Common myeloid progenitor, CD34-positive (primary cell): ENCODE measurements around the gene ZNF850.

Experiments used
- CTCF ChIA-PET: fragments of 350-600 bp; sonication (Branson Sonifier 250); formaldehyde crosslinking; loops from one replicate; lab custom pipeline; 2021; ENCODE audit warnings: antibody characterized with exemption; lab: Charles Lee
- POLR2A ChIA-PET: fragments of 350-600 bp; sonication (Branson Sonifier 250); formaldehyde crosslinking; loops from one replicate; lab custom pipeline; 2021; ENCODE audit warnings: antibody characterized with exemption; lab: Charles Lee
- DNase-seq, 3 donors: peaks; one replicate each; pipeline versions ENCODE4 v3.0.0 to v3.0.0-alpha.2; 2013
- H3K27ac ChIP-seq, 2 experiments: 1 replicate in 1 of 2; 2 replicates in 1 of 2; pipeline ENCODE4 v1.7.0; 2013; ENCODE audit warnings: inconsistent platforms in 2 of 2, low read length in 2 of 2, mild to moderate bottlenecking in 2 of 2, low read depth in 1 of 2, moderate library complexity in 1 of 2; ENCODE audit not compliant: severe bottlenecking in 2 of 2, insufficient read depth in 1 of 2, poor library complexity in 1 of 2
- H3K27me3 ChIP-seq, 5 experiments: replicated peaks in 2 of 5; 1 replicate in 3 of 5; 2 replicates in 2 of 5; pipeline versions ENCODE4 v1.6.1 to v1.7.0; 2013; ENCODE audit warnings: low read length in 4 of 5, mild to moderate bottlenecking in 2 of 5, moderate library complexity in 2 of 5, inconsistent platforms in 1 of 5; ENCODE audit not compliant: insufficient read depth in 5 of 5, control insufficient read depth in 4 of 5
- H3K36me3 ChIP-seq, 4 experiments: 1 replicate in 2 of 4; 2 replicates in 2 of 4; pipeline versions ENCODE4 v1.6.1 to v1.7.0; 2013; ENCODE audit warnings: low read length in 3 of 4, control low read depth in 1 of 4, mild to moderate bottlenecking in 1 of 4; ENCODE audit not compliant: control insufficient read depth in 4 of 4, insufficient read depth in 4 of 4
- H3K4me1 ChIP-seq, 4 experiments: 1 replicate in 3 of 4; 2 replicates in 1 of 4; pipeline versions ENCODE4 v1.6.1 to v1.7.1; 2013; ENCODE audit warnings: low read length in 3 of 4, mild to moderate bottlenecking in 3 of 4, control low read depth in 1 of 4, inconsistent platforms in 1 of 4, moderate library complexity in 1 of 4; ENCODE audit not compliant: control insufficient read depth in 4 of 4, insufficient read depth in 4 of 4; ENCODE audit errors: control extremely low read depth in 1 of 4
- H3K4me3 ChIP-seq, 7 experiments: 1 replicate in 4 of 7; 2 replicates in 3 of 7; pipeline versions ENCODE4 v1.5.1 to v1.7.0; 2013; ENCODE audit warnings: mild to moderate bottlenecking in 7 of 7, low read length in 6 of 7, moderate library complexity in 6 of 7, inconsistent platforms in 2 of 7, low read depth in 2 of 7, control low read depth in 1 of 7; ENCODE audit not compliant: insufficient read depth in 4 of 7, control insufficient read depth in 1 of 7; ENCODE audit errors: extremely low read depth in 1 of 7
- H3K9me3 ChIP-seq, 5 experiments: 1 replicate in 4 of 5; 2 replicates in 1 of 5; pipeline versions ENCODE4 v1.6.1 to v1.7.1; 2013; ENCODE audit warnings: low read length in 4 of 5, mild to moderate bottlenecking in 2 of 5, inconsistent platforms in 1 of 5, low read depth in 1 of 5, moderate library complexity in 1 of 5; ENCODE audit not compliant: control insufficient read depth in 4 of 5, insufficient read depth in 2 of 5; ENCODE audit errors: control extremely low read depth in 1 of 5
- WGBS: methylation state at CpG from one replicate; pipeline ENCODE4 v1.1.5; 2013; ENCODE audit not compliant: insufficient coverage; 5-methylcytosine and 5-hydroxymethylcytosine counted together

ZNF850 gene

DNA sequence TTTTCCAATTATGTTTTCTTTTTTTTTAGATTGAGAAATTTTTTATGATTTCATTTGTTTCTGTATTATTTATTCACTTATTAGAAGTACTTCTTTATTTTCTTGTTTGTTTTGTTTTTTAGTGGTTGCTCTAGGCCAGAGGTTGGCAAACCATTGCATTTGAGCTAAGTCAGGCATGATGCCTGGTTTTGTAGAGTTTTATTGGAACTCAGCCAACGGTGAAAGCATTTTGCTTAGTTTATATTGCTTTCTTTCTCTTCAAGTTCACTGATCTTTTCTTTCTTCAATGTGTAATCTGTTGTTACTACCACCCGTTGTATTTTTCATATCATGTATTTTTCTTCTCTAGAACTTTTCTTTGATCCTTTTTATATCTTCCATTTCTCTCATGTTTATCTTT is 65.5 kb downstream of the ZNF850 start:
- Histone ChIP-seq H3K27me3 (no peaks in the 10 kb centered on the region), H3K27ac (no peak overlapping the region), H3K36me3 (peaks cover 9 to 52% (median 17%) of the 10 kb centered on the region in 4 experiments), H3K9me3 (peaks cover 24 to 81% (median 48%) of the 10 kb centered on the region in 5 experiments), H3K4me1 (no peaks in the 10 kb centered on the region), H3K4me3 (peak overlapping the region in 1 of 7 experiments; percentile 19)
- no CpG with 5 or more reads among the region's 2 CpGs for WGBS
- CTCF ChIA-PET: no interaction called here
- no peak for DNase-seq
- POLR2A ChIA-PET: no interaction called here

DNA sequence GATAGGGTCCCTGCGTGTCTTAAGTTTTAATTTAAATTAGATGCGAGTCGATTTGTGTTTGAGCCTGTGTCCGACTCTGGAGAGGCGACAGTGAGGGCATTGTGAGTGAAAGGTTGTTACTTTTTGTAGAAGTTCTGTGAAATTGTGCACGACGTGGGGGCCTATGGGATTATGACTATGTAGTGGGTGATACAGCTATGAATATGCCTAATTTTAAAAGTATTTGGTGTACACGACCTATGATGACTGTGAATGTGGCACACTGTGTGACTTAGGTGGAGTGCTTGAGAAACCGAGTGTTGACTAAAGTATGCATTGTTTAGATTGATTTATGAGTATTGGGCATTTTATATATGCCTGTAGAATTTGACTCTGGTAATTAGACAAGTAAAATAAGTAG is 84.5 kb downstream of the ZNF850 start:
- WGBS: 13% methylated on average over 8 of the region's 9 CpGs
- ChIA-PET POLR2A (no interaction called here), CTCF (no interaction called here)
- H3K27me3 ChIP-seq: no peaks in the 10 kb centered on the region
- peaks cover 12 to 40% (median 28%) of the 10 kb centered on the region in 5 experiments for H3K9me3 ChIP-seq
- peak overlapping the region; percentile 69 to 89 for H3K27ac ChIP-seq
- H3K4me3 ChIP-seq: peak overlapping the region; percentile 71 to 97 (median 89)
- DNase-seq: no peak
- peaks cover 26 to 58% (median 40%) of the 10 kb centered on the region in 4 experiments for H3K36me3 ChIP-seq
- H3K4me1 ChIP-seq: peaks cover 9 to 21% (median 14%) of the 10 kb centered on the region in 4 experiments

DNA sequence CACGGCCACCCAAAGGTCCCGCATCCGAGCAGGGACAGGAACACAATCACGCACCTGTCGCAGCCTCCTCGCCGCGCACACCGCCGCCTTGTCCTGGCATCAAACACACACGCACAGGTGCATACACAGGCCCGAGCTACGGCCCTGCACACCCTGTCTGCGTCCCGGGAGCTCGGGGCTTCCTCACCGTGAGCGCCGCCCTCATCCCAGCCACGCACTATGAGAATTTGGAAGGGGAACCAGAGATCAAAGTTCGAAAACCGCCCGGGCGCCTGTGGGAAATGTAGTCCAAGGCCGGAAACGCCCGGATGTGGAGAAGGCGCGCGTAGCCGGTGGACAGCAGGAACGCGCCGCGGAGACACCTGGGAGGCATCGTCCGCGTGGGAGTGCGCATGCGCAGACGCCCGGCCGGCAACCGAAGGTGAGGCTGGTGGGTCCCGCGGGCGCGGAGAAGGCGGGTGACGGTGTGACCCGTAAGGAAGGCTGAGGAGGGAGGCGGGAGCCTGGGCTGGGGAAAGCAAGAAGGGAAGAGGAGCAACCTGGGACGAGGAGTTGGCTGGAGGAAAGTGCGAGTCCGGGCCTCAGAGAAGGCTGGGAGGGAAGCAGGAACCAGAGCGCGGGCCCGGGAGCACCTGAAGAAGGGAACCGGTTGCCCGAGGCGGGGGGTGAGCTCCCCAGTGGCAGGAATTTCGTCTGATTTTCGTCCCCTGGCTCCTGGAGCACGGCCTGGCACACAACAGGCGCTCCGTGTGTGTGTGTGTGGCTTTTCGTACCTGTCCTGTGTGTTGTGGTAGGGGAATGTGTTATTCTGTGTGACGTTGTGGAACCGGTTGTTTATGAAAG is 85.2 kb downstream of the ZNF850 start, which contains the start of gene ZNF567:
Gene ZNF567 (plus strand): TSS at position 399 of the 843 bp plus-strand sequence. CDS start 7,256 bp downstream, outside the sequence.
- Histone ChIP-seq H3K4me1 (peaks cover 9 to 21% (median 14%) of the 10 kb centered on the region in 4 experiments), H3K27me3 (no peaks in the 10 kb centered on the region)

DNA sequence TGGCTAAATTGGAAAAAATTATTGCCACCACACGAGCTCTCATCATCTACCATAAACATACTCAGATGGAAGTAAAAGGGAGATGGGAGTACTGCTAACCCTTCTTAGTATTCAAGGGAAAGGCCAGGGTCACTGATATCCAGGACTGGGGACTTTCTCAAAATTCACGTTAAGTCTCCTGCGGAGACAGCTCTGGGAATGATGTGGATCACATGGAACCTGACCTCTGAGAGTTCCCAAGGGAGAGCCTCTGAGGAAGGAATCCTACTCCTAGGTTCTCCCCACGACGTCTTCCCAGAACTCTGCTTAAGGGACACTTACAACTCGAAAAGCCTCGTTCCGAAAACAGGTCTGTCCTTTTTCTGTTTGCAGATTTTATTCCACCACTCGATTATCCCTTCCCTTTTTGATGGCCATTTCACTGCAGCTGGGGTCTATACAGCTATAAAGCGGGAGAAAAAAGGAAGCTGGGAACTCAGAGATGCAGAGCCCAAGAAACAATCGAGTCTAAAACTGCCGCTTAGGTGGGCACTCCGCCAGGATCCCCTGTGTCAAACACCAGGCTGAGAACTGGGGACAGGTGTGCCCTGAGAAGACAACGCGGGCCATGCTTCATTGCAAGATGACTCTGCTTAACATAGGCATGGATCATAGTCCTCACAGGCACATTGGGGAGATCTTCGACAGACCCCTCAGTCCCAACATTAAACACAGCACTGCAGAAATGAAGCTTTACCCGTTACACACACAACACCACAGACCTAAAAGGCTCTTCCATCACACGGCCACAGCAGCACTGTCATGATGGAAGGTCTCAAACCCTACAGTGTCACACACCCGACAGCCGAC is 86.0 kb downstream of the ZNF850 start:
- Histone ChIP-seq H3K4me1 (peaks cover 9 to 21% (median 14%) of the 10 kb centered on the region in 4 experiments), H3K27ac (peak overlapping the region; percentile 69 to 89), H3K27me3 (no peaks in the 10 kb centered on the region), H3K9me3 (peaks cover 8 to 29% (median 24%) of the 10 kb centered on the region in 5 experiments), H3K36me3 (peaks cover 16 to 51% (median 27%) of the 10 kb centered on the region in 4 experiments), H3K4me3 (peak overlapping the region; percentile 71 to 97 (median 89))
- DNase-seq: no peak
- ChIA-PET POLR2A (no interaction called here), CTCF (no interaction called here)
- 11% methylated on average over 18 of the region's 20 CpGs for WGBS

More for the DNA sequence above, 85.2 kb downstream of the ZNF850 start, which contains the start of gene ZNF567:
- CTCF ChIA-PET: no interaction called here
- peaks cover 12 to 37% (median 25%) of the 10 kb centered on the region in 5 experiments for H3K9me3 ChIP-seq
- POLR2A ChIA-PET: no interaction called here
- H3K4me3 ChIP-seq: peak within 1 kb of the TSS; percentile 71 to 97 (median 89)
- H3K27ac ChIP-seq: peak within 1 kb of the TSS; percentile 69 to 89
- peaks cover 21 to 56% (median 34%) of the 10 kb centered on the region in 4 experiments for H3K36me3 ChIP-seq
- 0% methylated on average over 41 of the region's 69 CpGs for WGBS
- DNase-seq: peak; percentile 97 to 98 (median 98)

DNA sequence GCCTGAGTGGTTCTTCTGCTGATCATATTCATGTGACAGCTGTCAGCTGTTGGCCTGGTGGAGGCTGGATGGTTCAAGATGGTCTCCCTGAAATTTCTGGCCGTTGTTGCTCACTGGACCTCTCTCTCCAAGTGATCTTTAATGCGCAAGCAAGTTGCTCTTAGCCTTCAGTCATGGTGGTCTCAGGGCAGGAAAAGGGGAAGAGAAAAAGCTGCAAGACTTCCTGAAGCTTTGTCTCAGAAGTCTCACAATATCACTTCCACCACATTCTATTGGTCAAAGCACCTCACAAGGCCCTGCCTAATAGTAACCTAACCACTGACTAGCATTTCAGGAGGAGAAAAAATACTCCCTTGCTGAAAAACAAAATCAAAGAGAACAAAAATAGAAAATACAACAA is 86.8 kb downstream of the ZNF850 start:
- peak in 2 of 3 donors; percentile 9 to 17 for DNase-seq
- Histone ChIP-seq H3K4me3 (peak overlapping the region in 2 of 7 experiments; percentile 71 to 88), H3K27me3 (no peaks in the 10 kb centered on the region), H3K9me3 (peaks cover 5 to 28% (median 19%) of the 10 kb centered on the region in 5 experiments), H3K36me3 (peaks cover 14 to 50% (median 20%) of the 10 kb centered on the region in 4 experiments), H3K27ac (no peak overlapping the region), H3K4me1 (peaks cover 9 to 21% (median 14%) of the 10 kb centered on the region in 4 experiments)
- 100% methylated on average over 1 of the region's 2 CpGs for WGBS
- CTCF ChIA-PET: no interaction called here
- POLR2A ChIA-PET: no interaction called here

DNA sequence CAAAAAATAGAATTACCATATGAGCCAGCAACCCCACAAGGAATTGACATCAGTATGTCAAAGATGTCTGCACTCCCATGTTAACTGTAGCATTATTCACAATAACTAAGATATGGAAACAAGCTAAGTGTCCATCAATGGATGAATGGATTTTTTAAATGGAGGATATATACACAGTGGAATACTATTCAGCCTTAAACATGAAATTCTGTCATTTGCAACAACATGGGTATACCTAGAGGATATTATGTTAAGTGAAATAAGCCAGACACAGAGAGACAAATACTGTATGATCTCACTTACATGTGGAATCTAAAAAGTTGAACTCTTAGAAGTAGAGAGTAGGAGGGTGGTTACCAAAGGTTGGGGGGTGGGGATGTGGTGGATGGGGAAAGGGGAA is 93.2 kb downstream of the ZNF850 start:
- H3K9me3 ChIP-seq: peaks cover 0 to 52% (median 21%) of the 10 kb centered on the region in 5 experiments
- CTCF ChIA-PET: no interaction called here
- H3K36me3 ChIP-seq: peaks cover 5 to 57% (median 24%) of the 10 kb centered on the region in 4 experiments
- H3K27me3 ChIP-seq: no peaks in the 10 kb centered on the region
- H3K4me1 ChIP-seq: no peaks in the 10 kb centered on the region
- POLR2A ChIA-PET: no interaction called here
- H3K27ac ChIP-seq: no peak overlapping the region
- H3K4me3 ChIP-seq: no peak overlapping the region
- no peak for DNase-seq
